H9 (cell line): ENCODE measurements around the gene STOX2. TPM values are rescaled to one million over a fixed set of nuclear protein-coding genes. Genes with fewer than 3 reads are reported as not detected.

Experiments
- DNase-seq: peaks from one replicate; pipeline ENCODE4 v3.0.0-alpha.2; 2017
- H2AFZ ChIP-seq: one replicate; pipeline ENCODE4 v1.6.1; 2013; ENCODE audit warnings: mild to moderate bottlenecking, low read length, control low read depth, moderate library complexity
- H2AK5ac ChIP-seq: 2 replicates; pipeline ENCODE4 v1.6.1; 2013; ENCODE audit warnings: low read length, control low read depth, mixed read lengths; ENCODE audit not compliant: insufficient read length
- H2BK120ac ChIP-seq: one replicate; pipeline ENCODE4 v1.6.1; 2013; ENCODE audit warnings: low read depth, mild to moderate bottlenecking, low read length, control low read depth, inconsistent platforms; ENCODE audit not compliant: poor library complexity, severe bottlenecking
- H2BK12ac ChIP-seq: 2 replicates; pipeline ENCODE4 v1.6.1; 2013; ENCODE audit warnings: low read length, control low read depth, mixed read lengths, low read depth; ENCODE audit not compliant: insufficient read length
- H2BK15ac ChIP-seq: 2 replicates; pipeline ENCODE4 v1.6.1; 2013; ENCODE audit warnings: low read depth, low read length, control low read depth
- H2BK20ac ChIP-seq: one replicate; pipeline ENCODE4 v1.6.1; 2013; ENCODE audit warnings: low read depth, mild to moderate bottlenecking, low read length, control low read depth, inconsistent platforms; ENCODE audit not compliant: poor library complexity, severe bottlenecking
- H2BK5ac ChIP-seq: 2 replicates; pipeline ENCODE4 v1.6.1; 2013; ENCODE audit warnings: low read length, control low read depth, mixed read lengths; ENCODE audit not compliant: insufficient read length
- H3K14ac ChIP-seq: 2 replicates; pipeline ENCODE4 v1.6.1; 2013; ENCODE audit warnings: low read length, control low read depth; ENCODE audit not compliant: insufficient read depth
- H3K18ac ChIP-seq: 2 replicates; pipeline ENCODE4 v1.6.1; 2013; ENCODE audit warnings: low read depth, mild to moderate bottlenecking, mixed read lengths, low read length, control low read depth; ENCODE audit not compliant: insufficient read length
- H3K23ac ChIP-seq: 2 replicates; pipeline ENCODE4 v1.6.1; 2013; ENCODE audit warnings: low read length, control low read depth, mixed read lengths, low read depth; ENCODE audit not compliant: insufficient read length
- H3K23me2 ChIP-seq: 2 replicates; pipeline ENCODE4 v1.6.1; 2013; ENCODE audit warnings: low read depth, mild to moderate bottlenecking, mixed read lengths, low read length, control low read depth; ENCODE audit not compliant: insufficient read length, poor library complexity, severe bottlenecking
- H3K27ac ChIP-seq: 2 replicates; pipeline ENCODE4 v1.5.1; 2013; ENCODE audit warnings: low read length, control low read depth, mixed read lengths, low read depth; ENCODE audit not compliant: insufficient read length
- H3K27me3 ChIP-seq: 2 replicates; pipeline ENCODE4 v1.6.1; 2013; ENCODE audit warnings: low read length, control low read depth, inconsistent platforms; ENCODE audit not compliant: insufficient read depth
- H3K4ac ChIP-seq: 2 replicates; pipeline ENCODE4 v1.6.1; 2013; ENCODE audit warnings: low read depth, mild to moderate bottlenecking, control low read depth, inconsistent platforms, low read length, moderate library complexity
- H3K4me1 ChIP-seq: 2 replicates; pipeline ENCODE4 v1.6.1; 2013; ENCODE audit warnings: low read length, control low read depth, inconsistent platforms; ENCODE audit not compliant: insufficient read depth
- H3K4me2 ChIP-seq: 2 replicates; pipeline ENCODE4 v1.6.1; 2013; ENCODE audit warnings: low read length, control low read depth, mixed read lengths; ENCODE audit not compliant: insufficient read length, insufficient read depth
- H3K56ac ChIP-seq: 2 replicates; pipeline ENCODE4 v1.6.1; 2013; ENCODE audit warnings: low read depth, mild to moderate bottlenecking, mixed read lengths, low read length, control low read depth; ENCODE audit not compliant: insufficient read length
- H3K79me1 ChIP-seq: 2 replicates; pipeline ENCODE4 v1.6.1; 2013; ENCODE audit warnings: low read depth, mild to moderate bottlenecking, moderate library complexity, low read length, control low read depth, inconsistent platforms; ENCODE audit not compliant: insufficient read depth, poor library complexity, severe bottlenecking
- H3K79me2 ChIP-seq: 2 replicates; pipeline ENCODE4 v1.6.1; 2013; ENCODE audit warnings: low read length, control low read depth, inconsistent platforms; ENCODE audit not compliant: insufficient read depth
- H3K9ac ChIP-seq: 2 replicates; pipeline ENCODE4 v1.6.1; 2013; ENCODE audit warnings: low read length, control low read depth, mixed read lengths; ENCODE audit not compliant: insufficient read length; ENCODE audit errors: extremely low read depth
- H3K9me3 ChIP-seq: one replicate; pipeline ENCODE4 v1.6.1; 2013; ENCODE audit warnings: low read depth, low read length, inconsistent platforms; ENCODE audit not compliant: control insufficient read depth
- H3T11ph ChIP-seq: one replicate; pipeline ENCODE4 v1.6.1; 2013; ENCODE audit warnings: mild to moderate bottlenecking, low read length, control low read depth, inconsistent platforms
- H4K20me1 ChIP-seq: one replicate; pipeline ENCODE4 v1.6.1; 2013; ENCODE audit not compliant: control insufficient read depth, insufficient read length, insufficient read depth
- H4K5ac ChIP-seq: 2 replicates; pipeline ENCODE4 v1.6.1; 2013; ENCODE audit warnings: low read depth, mild to moderate bottlenecking, mixed read lengths, low read length, control low read depth; ENCODE audit not compliant: insufficient read length
- H4K8ac ChIP-seq: replicated peaks from 2 replicates; pipeline ENCODE4 v1.6.1; 2013; ENCODE audit warnings: low read length, control low read depth, mixed read lengths, low read depth; ENCODE audit not compliant: insufficient read length
- H4K91ac ChIP-seq: 2 replicates; pipeline ENCODE4 v1.6.1; 2013; ENCODE audit warnings: low read depth, mild to moderate bottlenecking, moderate library complexity, mixed read lengths, low read length, control low read depth; ENCODE audit not compliant: insufficient read length
- H3K27ac Mint-ChIP-seq, 3 experiments: 2 replicates in 2 of 3; 3 replicates in 1 of 3; pipeline ENCODE4 v1.8.0; 2020 to 2021; ENCODE audit warnings: mixed read lengths in 3 of 3, mild to moderate bottlenecking in 1 of 3, moderate library complexity in 1 of 3
- H3K27me3 Mint-ChIP-seq: 2 replicates; pipeline ENCODE4 v1.8.0; 2021; ENCODE audit warnings: low read depth, mild to moderate bottlenecking, moderate library complexity, mixed read lengths
- H3K36me3 Mint-ChIP-seq, 3 experiments: 2 replicates in 2 of 3; 3 replicates in 1 of 3; pipeline ENCODE4 v1.8.0; 2020 to 2021; ENCODE audit warnings: low read depth in 3 of 3, mixed read lengths in 3 of 3; ENCODE audit not compliant: insufficient read depth in 1 of 3
- H3K4me1 Mint-ChIP-seq, 2 experiments: 2 replicates each; pipeline ENCODE4 v1.8.0; 2020; ENCODE audit warnings: mixed read lengths in 2 of 2
- H3K4me3 Mint-ChIP-seq, 2 experiments: 2 replicates in 1 of 2; 3 replicates in 1 of 2; pipeline ENCODE4 v1.8.0; 2020 to 2021; ENCODE audit warnings: mild to moderate bottlenecking in 2 of 2, mixed read lengths in 2 of 2, moderate library complexity in 1 of 2
- H3K9me3 Mint-ChIP-seq, 2 experiments: 2 replicates in 1 of 2; 3 replicates in 1 of 2; pipeline ENCODE4 v1.8.0; 2020; ENCODE audit warnings: mild to moderate bottlenecking in 2 of 2, mixed read lengths in 2 of 2, moderate library complexity in 1 of 2
- WGBS: extraction: QIAGEN DNeasy Blood & Tissue Kit; methylation state at CpG from one replicate; pipeline ENCODE4 v1.1.7; 2013; ENCODE audit warnings: missing lambda C conversion rate, low lambda C conversion rate, mixed read lengths; ENCODE audit not compliant: insufficient read length; ENCODE audit errors: extremely low coverage; 5-methylcytosine and 5-hydroxymethylcytosine counted together
- total RNA-seq: library from RNA; stranded (reverse); gene quantifications from 2 replicates; pipeline ENCODE4 v1.2.1, GENCODE V29; 2021
- TF ChIP-seq, protein P1 (sequence below): fragments of 200-600 bp; sonication (generic); conservative IDR thresholded peaks from 3 replicates; pipeline ENCODE4 v1.8.0; 2021; ENCODE audit warnings: antibody characterized with exemption, mild to moderate bottlenecking

Gene STOX2
- total RNA-seq, 1 experiment from 2014 or later: 28.2 TPM

- Histone ChIP-seq H3T11ph (no peak overlapping the region), H4K8ac (no peak overlapping the region), H3K79me1 (no peaks in the 10 kb centered on the region), H3K27me3 (no peaks in the 10 kb centered on the region), H2AK5ac (no peak overlapping the region), H3K79me2 (no peaks in the 10 kb centered on the region), H3K4me2 (no peak overlapping the region), H3K23me2 (no peaks in the 10 kb centered on the region), H3K18ac (no peak overlapping the region), H3K9ac (no peak overlapping the region), H4K91ac (no peak overlapping the region), H2AFZ (no peak overlapping the region), H2BK5ac (no peak overlapping the region), H3K14ac (no peak overlapping the region), H2BK12ac (no peak overlapping the region), H4K5ac (no peak overlapping the region), H3K9me3 (no peaks in the 10 kb centered on the region), H3K4ac (no peak overlapping the region), H3K23ac (no peak overlapping the region), H2BK15ac (no peak overlapping the region), H3K56ac (no peak overlapping the region), H2BK20ac (no peak overlapping the region), H2BK120ac (no peak overlapping the region), H3K4me1 (no peaks in the 10 kb centered on the region), H3K27ac (no peak overlapping the region), H4K20me1 (no peaks in the 10 kb centered on the region)
- TF ChIP-seq, protein P1, sequence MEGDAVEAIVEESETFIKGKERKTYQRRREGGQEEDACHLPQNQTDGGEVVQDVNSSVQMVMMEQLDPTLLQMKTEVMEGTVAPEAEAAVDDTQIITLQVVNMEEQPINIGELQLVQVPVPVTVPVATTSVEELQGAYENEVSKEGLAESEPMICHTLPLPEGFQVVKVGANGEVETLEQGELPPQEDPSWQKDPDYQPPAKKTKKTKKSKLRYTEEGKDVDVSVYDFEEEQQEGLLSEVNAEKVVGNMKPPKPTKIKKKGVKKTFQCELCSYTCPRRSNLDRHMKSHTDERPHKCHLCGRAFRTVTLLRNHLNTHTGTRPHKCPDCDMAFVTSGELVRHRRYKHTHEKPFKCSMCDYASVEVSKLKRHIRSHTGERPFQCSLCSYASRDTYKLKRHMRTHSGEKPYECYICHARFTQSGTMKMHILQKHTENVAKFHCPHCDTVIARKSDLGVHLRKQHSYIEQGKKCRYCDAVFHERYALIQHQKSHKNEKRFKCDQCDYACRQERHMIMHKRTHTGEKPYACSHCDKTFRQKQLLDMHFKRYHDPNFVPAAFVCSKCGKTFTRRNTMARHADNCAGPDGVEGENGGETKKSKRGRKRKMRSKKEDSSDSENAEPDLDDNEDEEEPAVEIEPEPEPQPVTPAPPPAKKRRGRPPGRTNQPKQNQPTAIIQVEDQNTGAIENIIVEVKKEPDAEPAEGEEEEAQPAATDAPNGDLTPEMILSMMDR: no peak
- Mint-ChIP-seq H3K9me3 (peaks cover 3 to 4% of the 10 kb centered on the region in 2 experiments; a peak in 3 of 5 replicates), H3K4me1 (peaks cover 20 to 21% of the 10 kb centered on the region in 2 experiments), H3K27me3 (peaks cover 29% of the 10 kb centered on the region), H3K27ac (no peak overlapping the region), H3K4me3 (no peak overlapping the region), H3K36me3 (peaks cover 0 to 3% (median 0%) of the 10 kb centered on the region in 3 experiments; a peak in 2 of 7 replicates)
- no CpG with 5 or more reads among the region's 14 CpGs for WGBS
- DNase-seq: no peak
These were observed 49.5 kb upstream of the STOX2 start for GRCh38 chr4:183855323-183856190.
